HG03558 (cell line): ENCODE measurements around the gene FREM3.
"Not testable (repeated sequence)": the region's sequence is repeated elsewhere in the genome, so short reads cannot be mapped to it uniquely, and the experiment has no call there.

Experiments used
- ATAC-seq: cut with Tn5 transposase; IDR thresholded peaks from one replicate; pipeline ENCODE4 v1.9.1; 2021; ENCODE audit warnings: moderate number of reproducible peaks; ENCODE audit not compliant: unreplicated experiment; ENCODE audit errors: extremely low read depth

FREM3 gene

GRCh38 chr4:143586080-143586479 lies 114.4 kb downstream of the FREM3 start:
- no peak for ATAC-seq

GRCh38 chr4:143585548-143585947 lies 114.9 kb downstream of the FREM3 start:
- ATAC-seq = no peak

GRCh38 chr4:143581331-143581946 lies 119.0 kb downstream of the FREM3 start:
- no peak for ATAC-seq

GRCh38 chr4:143575331-143575730 lies 125.1 kb downstream of the FREM3 start:
- ATAC-seq = no peak

GRCh38 chr4:143564472-143564871 lies 136.0 kb downstream of the FREM3 start:
- no peak for ATAC-seq

- no peak for ATAC-seq
Measured at GRCh38 chr4:143559757-143560147, 140.7 kb downstream of the FREM3 start.

GRCh38 chr4:143558823-143559756 lies 141.4 kb downstream of the FREM3 start:
- ATAC-seq = peak; percentile 56

GRCh38 chr4:143558286-143558685 lies 142.2 kb downstream of the FREM3 start:
- no peak for ATAC-seq

GRCh38 chr4:143555676-143556075 lies 144.8 kb downstream of the FREM3 start:
- no peak for ATAC-seq

GRCh38 chr4:143554728-143555597 lies 145.5 kb downstream of the FREM3 start:
- peak; percentile 50 for ATAC-seq

- ATAC-seq = no peak
Measured at GRCh38 chr4:143549928-143550327, 150.5 kb downstream of the FREM3 start.

GRCh38 chr4:143539670-143540023 lies 160.8 kb downstream of the FREM3 start:
- ATAC-seq = no peak

GRCh38 chr4:143538979-143539669 lies 161.4 kb downstream of the FREM3 start:
- peak; percentile 39 for ATAC-seq

- ATAC-seq = no peak
Measured at GRCh38 chr4:143531788-143532491, 168.5 kb downstream of the FREM3 start.

GRCh38 chr4:143531380-143531779 lies 169.1 kb downstream of the FREM3 start:
- no peak for ATAC-seq

GRCh38 chr4:143528046-143528445 lies 172.4 kb downstream of the FREM3 start:
- ATAC-seq = not testable (repeated sequence)
